Activated CD8-positive, alpha-beta T cell treated with anti-CD3 and anti-CD28 coated beads, Interleukin-2, amount 10 ng/mL, durations not matched to agents 7 days and 5 days (primary cell): Measurements from ENCODE around the gene CSMD2. TPM values are rescaled to one million over a fixed set of nuclear protein-coding genes. Genes with fewer than 3 reads are reported as not detected.

ENCODE experiments used
- ATAC-seq: fragments of 150-1000 bp; cut with Tn5 transposase; one replicate; pipeline ENCODE4 v1.10.0; 2021; ENCODE audit warnings: moderate library complexity
- CTCF ChIA-PET: fragments of 350-600 bp; sonication (Branson Sonifier 250); formaldehyde crosslinking; loops from one replicate; lab custom pipeline; 2021; ENCODE audit warnings: antibody characterized with exemption; lab: Charles Lee
- POLR2A ChIA-PET: fragments of 350-600 bp; sonication (Branson Sonifier 250); formaldehyde crosslinking; loops from one replicate; lab custom pipeline; 2021; ENCODE audit warnings: antibody characterized with exemption; lab: Charles Lee
- DNase-seq: peaks from one replicate; pipeline ENCODE4 v3.0.0-alpha.2; 2020
- H3K27ac Mint-ChIP-seq: one replicate; pipeline ENCODE4 v1.8.0; 2021; ENCODE audit warnings: mild to moderate bottlenecking, mixed read lengths
- H3K27me3 Mint-ChIP-seq: one replicate; pipeline ENCODE4 v1.8.0; 2021; ENCODE audit warnings: low read depth, mixed read lengths
- H3K36me3 Mint-ChIP-seq: one replicate; pipeline ENCODE4 v1.8.0; 2021; ENCODE audit warnings: low read depth, mixed read lengths
- H3K4me1 Mint-ChIP-seq: one replicate; pipeline ENCODE4 v1.8.0; 2021; ENCODE audit warnings: low read depth, mixed read lengths
- H3K4me3 Mint-ChIP-seq: one replicate; pipeline ENCODE4 v1.8.0; 2021; ENCODE audit warnings: mild to moderate bottlenecking, mixed read lengths
- H3K9me3 Mint-ChIP-seq: one replicate; pipeline ENCODE4 v1.8.0; 2022; ENCODE audit warnings: mixed read lengths; ENCODE audit not compliant: insufficient read depth
- total RNA-seq, 2 experiments: library from RNA; stranded (reverse); gene quantifications; one replicate each; pipeline ENCODE4 v1.2.3, GENCODE V29; 2021

CSMD2 gene
- total RNA-seq, 2 experiments from 2014 or later, result not detected

DNA sequence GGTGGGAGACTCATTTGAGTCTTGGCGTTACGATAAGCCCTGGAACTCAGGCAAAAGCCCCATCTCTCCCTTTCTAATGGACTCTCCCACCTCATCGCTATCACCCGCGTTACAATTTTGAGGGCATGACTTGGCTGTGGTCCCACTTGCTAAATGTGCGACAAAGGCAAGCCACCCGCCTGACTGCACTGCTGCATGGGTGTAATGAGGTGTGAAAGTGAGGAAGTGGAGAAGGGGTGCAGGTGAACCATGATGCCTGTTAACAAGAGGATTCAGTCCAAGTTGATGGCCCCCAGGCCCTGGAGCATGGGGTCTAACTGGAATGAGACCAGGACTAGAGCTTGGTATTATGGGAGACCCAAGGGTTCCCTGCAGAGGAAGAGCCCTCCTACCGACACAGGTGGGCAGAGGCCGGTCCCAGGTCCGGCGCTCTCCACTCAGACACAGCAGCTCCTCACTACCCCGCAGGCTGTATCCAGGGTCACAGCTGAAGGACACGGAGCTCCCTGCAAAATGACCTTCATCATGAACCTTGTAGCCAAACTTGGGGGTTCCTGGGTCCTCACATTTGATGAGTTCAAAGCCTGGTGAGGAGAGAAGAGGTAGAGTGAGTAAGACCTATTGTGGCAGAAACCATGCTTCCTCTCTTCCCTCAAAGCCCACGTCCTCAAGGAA lies 466.5 kb downstream of the CSMD2 start:
- CTCF ChIA-PET, result no interaction called here
- H3K4me3 Mint-ChIP-seq, result no peak overlapping the region

DNA sequence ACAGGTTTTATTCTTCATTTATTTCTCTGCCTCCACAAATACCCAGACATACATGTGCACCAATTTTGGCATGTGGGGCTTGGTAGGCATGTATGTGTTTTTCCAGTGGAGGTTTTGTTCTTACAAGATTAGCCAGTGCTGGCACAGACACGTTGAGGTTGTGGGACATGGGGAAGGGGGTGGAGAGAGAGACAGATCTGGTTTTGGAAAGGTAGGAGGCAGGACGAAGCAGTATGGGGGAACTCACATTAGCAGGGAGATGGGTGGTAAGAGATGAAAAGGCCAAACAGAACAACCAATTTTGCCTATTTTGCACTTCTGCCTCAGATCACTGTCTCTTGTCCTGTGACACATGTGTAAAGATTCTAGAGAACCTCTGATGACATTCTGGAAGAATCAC lies 467.2 kb downstream of the CSMD2 start:
- ATAC-seq, result no peak
- no peak overlapping the region for H3K27ac Mint-ChIP-seq
- H3K27me3 Mint-ChIP-seq, result peaks cover 7% of the 10 kb centered on the region

More for the DNA sequence above, 466.5 kb downstream of the CSMD2 start:
- Mint-ChIP-seq H3K27ac (no peak overlapping the region), H3K27me3 (peaks cover 7% of the 10 kb centered on the region), H3K36me3 (no peaks in the 10 kb centered on the region), H3K9me3 (no peaks in the 10 kb centered on the region), H3K4me1 (no peaks in the 10 kb centered on the region)
- ATAC-seq (no peak), DNase-seq (no peak)
- POLR2A ChIA-PET, result no interaction called here

DNA sequence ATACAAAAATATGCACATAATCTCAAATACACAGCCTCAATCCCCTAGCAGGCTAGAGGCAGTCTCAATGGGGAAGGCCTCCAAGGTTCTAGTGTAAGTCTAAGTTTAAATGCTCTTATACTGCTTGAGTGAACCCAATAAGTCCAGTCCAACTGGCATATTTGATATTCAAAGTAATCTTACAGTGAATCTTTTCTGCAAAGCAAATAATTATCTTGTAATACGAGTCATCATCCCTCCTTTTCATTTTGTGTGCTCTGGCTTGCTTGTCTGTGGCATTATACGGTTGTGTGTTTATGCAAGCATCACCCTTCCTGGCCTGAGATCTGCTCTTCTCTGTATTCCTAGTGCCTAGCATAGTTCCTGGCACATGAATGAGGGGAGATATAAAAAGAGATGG lies 468.1 kb downstream of the CSMD2 start:
- no peak for DNase-seq
- H3K4me1 Mint-ChIP-seq, result no peaks in the 10 kb centered on the region
- H3K4me3 Mint-ChIP-seq, result no peak overlapping the region
- POLR2A ChIA-PET, result no interaction called here
- H3K9me3 Mint-ChIP-seq, result no peaks in the 10 kb centered on the region
- H3K36me3 Mint-ChIP-seq, result no peaks in the 10 kb centered on the region
- H3K27me3 Mint-ChIP-seq, result peaks cover 7% of the 10 kb centered on the region
- no peak overlapping the region for H3K27ac Mint-ChIP-seq
- no peak for ATAC-seq
- CTCF ChIA-PET, result no interaction called here

More for the DNA sequence above, 467.2 kb downstream of the CSMD2 start:
- Mint-ChIP-seq H3K4me1 (no peaks in the 10 kb centered on the region), H3K36me3 (no peaks in the 10 kb centered on the region), H3K9me3 (no peaks in the 10 kb centered on the region), H3K4me3 (no peak overlapping the region)
- ChIA-PET POLR2A (no interaction called here), CTCF (no interaction called here)
- DNase-seq, result no peak

DNA sequence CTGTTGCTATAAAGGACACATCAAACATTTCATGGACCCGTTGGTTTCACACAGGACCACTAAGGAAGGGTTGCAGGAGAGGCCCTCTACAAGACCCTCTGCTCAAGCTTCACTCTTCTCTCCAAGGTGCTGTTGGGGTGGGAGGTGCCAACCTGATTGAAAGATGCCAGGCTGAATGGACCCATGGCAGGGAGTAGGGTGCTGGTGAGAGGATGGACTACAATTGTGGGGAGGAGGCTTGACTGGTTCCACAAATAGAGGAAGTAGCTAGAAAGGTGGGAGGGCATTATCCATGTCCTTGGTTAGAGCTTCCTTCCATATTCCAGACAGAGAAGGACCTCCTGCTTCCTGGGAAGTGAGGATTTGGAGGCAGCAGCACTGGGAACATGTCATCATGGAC lies 468.7 kb downstream of the CSMD2 start:
- DNase-seq, result no peak
- Mint-ChIP-seq H3K36me3 (no peaks in the 10 kb centered on the region), H3K27ac (no peak overlapping the region), H3K4me1 (no peaks in the 10 kb centered on the region), H3K27me3 (peaks cover 11% of the 10 kb centered on the region), H3K4me3 (no peak overlapping the region), H3K9me3 (no peaks in the 10 kb centered on the region)
- POLR2A ChIA-PET, result no interaction called here
- no peak for ATAC-seq
- CTCF ChIA-PET, result no interaction called here

DNA sequence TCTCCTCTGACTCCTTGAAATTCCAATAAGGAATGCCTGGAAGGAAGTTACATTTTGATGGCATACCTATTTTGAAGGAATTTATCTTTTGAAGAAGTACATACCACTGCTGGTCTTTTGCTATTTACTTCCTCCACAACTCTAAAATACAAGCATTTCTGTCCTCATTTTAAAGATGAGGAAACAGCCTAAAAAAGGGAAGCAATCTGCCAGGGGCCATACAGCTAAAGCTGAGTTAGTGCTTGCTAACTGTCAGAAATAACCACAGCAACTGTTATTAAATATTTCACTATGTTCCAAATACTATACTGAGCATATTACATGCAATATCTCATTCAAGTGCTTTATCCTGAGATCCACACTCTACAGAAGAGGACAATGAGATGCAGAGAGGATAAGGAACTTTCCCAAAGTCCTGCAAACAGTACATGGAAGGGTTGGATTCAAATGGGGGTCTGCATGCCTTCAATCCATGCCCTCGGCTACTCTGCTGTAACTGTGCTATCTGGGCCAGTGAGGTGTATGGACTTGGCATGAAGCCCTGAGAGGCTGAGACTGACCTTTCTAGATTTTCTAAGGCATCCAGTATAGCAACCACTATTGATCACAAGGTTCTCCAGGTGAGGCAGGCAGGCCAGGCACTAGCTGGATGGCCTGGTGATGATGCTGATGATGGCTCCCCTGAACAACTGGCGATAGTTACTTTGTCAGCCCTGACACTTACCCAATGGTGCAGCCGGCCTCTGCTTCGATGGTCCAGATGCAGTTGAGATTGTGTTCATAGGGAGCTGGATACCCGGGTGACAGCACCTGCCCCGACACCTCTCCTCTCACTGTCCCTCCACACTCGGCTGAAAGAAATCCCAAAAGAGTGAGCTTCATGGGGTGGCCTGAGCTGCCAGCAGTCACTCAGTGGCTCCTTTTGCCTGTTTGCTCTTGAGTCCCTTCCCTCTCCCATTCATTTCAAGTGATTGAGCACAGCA lies 472.5 kb downstream of the CSMD2 start:
- Mint-ChIP-seq H3K27me3 (peaks cover 8% of the 10 kb centered on the region), H3K4me1 (no peaks in the 10 kb centered on the region), H3K9me3 (no peaks in the 10 kb centered on the region), H3K4me3 (no peak overlapping the region), H3K36me3 (no peaks in the 10 kb centered on the region), H3K27ac (no peak overlapping the region)
- ChIA-PET CTCF (no interaction called here), POLR2A (no interaction called here)
- no peak for ATAC-seq
- DNase-seq, result no peak

DNA sequence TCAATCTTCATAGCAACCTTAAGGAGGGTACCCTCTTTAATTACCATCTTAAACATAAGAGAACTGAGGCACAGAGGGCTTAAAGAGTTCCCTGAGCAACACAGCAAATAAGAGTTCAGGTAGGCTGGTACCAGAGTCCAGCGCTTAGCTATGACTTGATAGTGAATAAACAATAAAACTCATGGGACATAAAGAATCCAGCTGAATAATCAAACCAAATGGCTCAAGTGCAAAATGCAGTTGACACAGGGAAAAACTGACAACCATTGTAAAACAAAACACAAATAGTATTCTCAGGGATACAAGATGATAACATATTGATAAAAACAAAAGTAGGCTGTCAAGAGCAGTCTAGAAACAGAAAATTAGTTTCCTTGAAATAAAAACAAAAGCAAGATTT lies 478.0 kb downstream of the CSMD2 start:
- peaks cover 7% of the 10 kb centered on the region for H3K27me3 Mint-ChIP-seq
- ATAC-seq (no peak), DNase-seq (no peak)
- H3K4me1 Mint-ChIP-seq, result no peaks in the 10 kb centered on the region
- no peaks in the 10 kb centered on the region for H3K36me3 Mint-ChIP-seq
- CTCF ChIA-PET, result no interaction called here
- no peak overlapping the region for H3K4me3 Mint-ChIP-seq
- POLR2A ChIA-PET, result no interaction called here
- H3K27ac Mint-ChIP-seq, result no peak overlapping the region
- no peaks in the 10 kb centered on the region for H3K9me3 Mint-ChIP-seq

DNA sequence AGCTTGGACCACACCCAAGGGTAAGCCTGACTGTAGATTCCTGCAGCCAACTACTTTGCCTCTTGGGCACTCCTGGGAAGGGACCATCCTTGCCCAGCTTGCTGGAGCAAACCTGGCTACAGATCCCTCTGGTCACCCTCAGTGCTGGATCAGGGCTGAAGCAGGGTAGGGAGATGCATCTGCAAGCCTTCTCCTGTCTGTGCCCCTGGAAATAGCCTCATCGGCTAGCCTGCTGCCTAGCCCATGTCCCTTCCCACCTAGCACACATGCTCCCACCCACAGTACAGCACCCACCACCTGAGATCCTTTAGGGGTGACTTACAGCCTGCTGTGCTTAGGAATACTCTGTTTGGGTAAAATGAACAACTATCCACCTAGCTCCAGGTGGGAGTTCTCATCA lies 478.5 kb downstream of the CSMD2 start:
- Mint-ChIP-seq H3K36me3 (no peaks in the 10 kb centered on the region), H3K9me3 (no peaks in the 10 kb centered on the region), H3K27me3 (peaks cover 4% of the 10 kb centered on the region), H3K27ac (no peak overlapping the region), H3K4me3 (no peak overlapping the region), H3K4me1 (no peaks in the 10 kb centered on the region)
- no peak for ATAC-seq
- ChIA-PET POLR2A (no interaction called here), CTCF (no interaction called here)
- DNase-seq, result no peak

DNA sequence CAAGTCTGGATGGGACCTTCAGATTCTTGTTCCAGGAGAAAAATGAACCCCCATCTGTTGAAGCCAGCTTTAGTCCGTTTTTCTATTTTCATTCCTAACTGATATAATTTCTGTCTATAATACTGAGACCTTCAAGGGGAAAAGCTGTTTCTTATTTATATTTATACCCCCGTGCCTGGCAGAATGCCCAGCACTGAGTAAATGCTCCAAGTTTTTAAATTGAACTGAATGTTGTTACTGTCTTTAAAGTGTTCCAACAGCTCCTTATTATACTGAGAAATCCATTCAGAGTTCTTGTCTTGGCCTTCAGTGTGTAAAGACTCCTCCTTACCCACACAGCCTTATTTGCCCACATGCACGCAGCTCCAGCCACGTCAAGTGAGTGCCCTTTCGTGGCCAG lies 479.8 kb downstream of the CSMD2 start:
- ATAC-seq (no peak), DNase-seq (no peak)
- Mint-ChIP-seq H3K4me1 (no peaks in the 10 kb centered on the region), H3K4me3 (no peak overlapping the region), H3K27me3 (peaks cover 3% of the 10 kb centered on the region), H3K27ac (no peak overlapping the region), H3K36me3 (no peaks in the 10 kb centered on the region), H3K9me3 (no peaks in the 10 kb centered on the region)
- POLR2A ChIA-PET, result no interaction called here
- CTCF ChIA-PET, result no interaction called here

DNA sequence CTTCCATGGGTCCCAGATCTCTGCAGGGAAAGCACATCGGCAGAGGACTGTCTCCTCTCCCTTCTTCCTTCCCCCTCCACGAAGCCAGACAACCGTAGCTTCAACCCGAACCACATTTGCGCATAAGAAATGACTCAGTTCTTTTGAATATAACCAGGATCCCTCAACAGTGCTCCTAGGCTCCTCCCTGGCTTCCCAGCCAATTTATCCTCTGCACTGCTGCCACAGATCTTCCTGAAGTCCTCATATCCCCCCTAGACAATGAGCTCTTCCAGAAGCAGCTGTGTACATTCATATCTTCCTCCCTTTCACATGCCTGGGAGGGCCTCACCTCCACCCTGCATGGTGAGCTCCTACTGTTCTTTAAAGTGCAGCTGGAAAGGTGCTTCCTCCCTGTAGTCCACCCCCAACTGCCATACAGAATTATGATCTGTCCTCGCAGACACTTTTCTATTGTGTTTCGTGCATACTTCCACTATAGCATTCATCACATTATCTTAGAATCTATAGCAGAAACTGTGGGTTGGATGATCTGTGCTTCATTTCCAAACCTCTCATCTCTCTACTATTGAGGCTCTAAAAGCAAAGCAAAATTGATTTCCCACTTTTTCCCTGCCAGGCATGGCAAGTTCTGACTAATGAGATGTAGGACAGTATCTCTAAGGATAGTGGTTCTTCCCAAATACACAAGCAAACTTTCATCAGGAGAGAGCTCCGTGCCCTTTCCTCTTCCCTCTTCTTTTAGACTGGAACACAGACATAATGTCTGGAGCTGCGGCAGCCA lies 480.4 kb downstream of the CSMD2 start:
- Mint-ChIP-seq H3K36me3 (no peaks in the 10 kb centered on the region), H3K27me3 (peaks cover 3% of the 10 kb centered on the region), H3K9me3 (no peaks in the 10 kb centered on the region), H3K4me3 (no peak overlapping the region), H3K27ac (no peak overlapping the region), H3K4me1 (no peaks in the 10 kb centered on the region)
- POLR2A ChIA-PET, result no interaction called here
- DNase-seq, result no peak
- ATAC-seq, result no peak
- CTCF ChIA-PET, result no interaction called here

DNA sequence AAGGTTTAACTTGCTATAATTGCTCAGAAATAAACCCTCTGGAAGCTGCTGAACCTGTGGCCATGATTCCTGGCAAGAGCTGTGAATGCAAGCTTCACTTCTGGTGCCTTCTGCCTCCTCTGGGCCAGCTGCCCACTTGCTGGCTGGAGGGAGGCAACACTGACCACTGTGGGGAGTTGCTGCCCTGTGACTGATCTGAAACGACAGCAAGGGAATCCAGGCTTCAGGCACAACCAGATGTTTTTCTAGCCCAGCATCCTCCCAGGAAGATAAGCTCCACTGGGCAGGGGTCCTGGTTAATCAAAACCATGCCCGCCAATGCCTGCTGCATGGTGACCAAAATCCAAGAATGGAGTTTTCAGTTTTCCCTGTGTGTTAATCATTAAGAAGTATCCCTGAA lies 481.1 kb downstream of the CSMD2 start:
- DNase-seq, result no peak
- ATAC-seq, result no peak
- ChIA-PET POLR2A (no interaction called here), CTCF (no interaction called here)
- Mint-ChIP-seq H3K27ac (no peak overlapping the region), H3K4me3 (no peak overlapping the region), H3K27me3 (peaks cover 3% of the 10 kb centered on the region), H3K4me1 (no peaks in the 10 kb centered on the region), H3K9me3 (no peaks in the 10 kb centered on the region), H3K36me3 (no peaks in the 10 kb centered on the region)

DNA sequence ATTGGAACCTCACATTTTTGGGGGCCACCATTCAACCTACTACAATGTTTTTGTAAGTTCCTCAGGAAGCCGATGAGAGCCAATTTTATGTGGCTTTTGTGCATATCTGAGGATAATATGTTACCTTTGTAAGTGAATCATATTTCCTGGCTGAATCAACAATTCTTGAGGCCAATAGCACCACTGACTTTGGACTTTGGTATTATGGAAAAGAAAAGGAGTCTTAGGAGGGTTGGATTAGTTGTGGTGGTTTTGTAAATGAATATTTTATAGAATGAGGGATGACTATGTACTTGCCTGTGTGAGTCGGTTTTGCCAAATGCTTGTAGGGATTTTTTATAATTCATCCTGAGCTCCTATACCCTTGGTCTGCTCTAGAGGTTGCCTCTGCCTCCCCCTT lies 482.7 kb downstream of the CSMD2 start:
- Mint-ChIP-seq H3K4me3 (no peak overlapping the region), H3K4me1 (no peaks in the 10 kb centered on the region), H3K36me3 (no peaks in the 10 kb centered on the region), H3K27ac (no peak overlapping the region), H3K27me3 (peaks cover 3% of the 10 kb centered on the region), H3K9me3 (no peaks in the 10 kb centered on the region)
- ChIA-PET CTCF (no interaction called here), POLR2A (no interaction called here)
- no peak for DNase-seq
- ATAC-seq, result no peak
